NT2/D1 (cell line): ENCODE data around the gene AHRR.

Experiments used
- SUZ12 ChIP-seq: IDR thresholded peaks from 2 replicates; pipeline ENCODE4 v1.6.1; 2011; ENCODE audit not compliant: insufficient read length, insufficient read depth; ENCODE audit errors: extremely low read depth
- YY1 ChIP-seq: IDR thresholded peaks from 2 replicates; pipeline ENCODE4 v1.6.1; 2011; ENCODE audit not compliant: insufficient read length, insufficient read depth
- ZNF274 ChIP-seq: IDR thresholded peaks from 2 replicates; pipeline ENCODE4 v1.6.1; 2011; ENCODE audit warnings: mild to moderate bottlenecking, low read depth, low read length

DNA sequence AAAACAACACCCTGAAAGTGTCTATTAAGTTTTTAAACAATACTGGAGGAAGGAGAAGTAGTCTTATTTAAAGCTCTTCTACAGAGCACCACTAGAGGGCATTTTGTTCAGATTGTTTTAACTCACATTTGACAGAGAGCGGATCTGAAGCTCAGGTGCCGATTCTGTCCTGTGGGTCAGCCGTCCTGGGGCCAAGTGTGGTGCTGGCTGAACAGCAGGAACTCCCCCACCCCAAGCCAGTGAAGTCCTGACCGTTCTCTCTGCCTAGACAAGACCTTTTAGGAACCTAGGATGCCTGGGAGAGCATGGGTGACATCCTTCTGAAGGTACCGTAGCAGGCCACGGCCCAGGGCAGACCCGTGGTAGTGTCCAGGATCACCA is 125.4 kb downstream of the AHRR start:
- TF ChIP-seq YY1 (no peak), ZNF274 (no peak), SUZ12 (no peak)
